ENCODE results near the gene ARHGDIA.

- TF ChIP-seq CTCF (conservative IDR thresholded peaks at IDR 0.05; ENCODE audit: low read depth, low read length) (no peak), EZH2 (IDR thresholded peaks at IDR 0.05; ENCODE audit: borderline replicate concordance, low read depth, low read length, poor library complexity, severe bottlenecking) (no peak)
These were observed 33.5 kb downstream of the ARHGDIA start for GRCh38 chr17:81837641-81838040.

All from A673 (cell line).